HEK293 (cell line): ENCODE data around the gene SYNE3.

Experiments
- CTCF ChIA-PET: fragments of 350-600 bp; formaldehyde crosslinking; extraction: SDS; loops from one replicate; lab custom pipeline; 2021; ENCODE audit warnings: antibody characterized with exemption; lab: Yijun Ruan, JAX
- POLR2A ChIA-PET: fragments of 300-600 bp; formaldehyde crosslinking; extraction: SDS; loops from one replicate; lab custom pipeline; 2020; ENCODE audit warnings: antibody characterized with exemption, inconsistent platforms; lab: Yijun Ruan, JAX
- H3K27ac ChIP-seq: fragments of 200-500 bp; sonication (Bioruptor generic); 2 replicates; pipeline ENCODE4 v1.5.1; 2014; ENCODE audit warnings: low read depth, low read length, control low read depth, inconsistent platforms; ENCODE audit errors: extremely low read depth
- H3K36me3 ChIP-seq, 2 experiments: fragments of 200-500 bp in 1 of 2; sonication (Bioruptor generic) in 1 of 2; 1 replicate in 1 of 2; 2 replicates in 1 of 2; pipeline ENCODE4 v1.5.1; 2014 to 2017; ENCODE audit warnings: inconsistent platforms in 2 of 2, low read length in 2 of 2; ENCODE audit not compliant: control insufficient read depth in 2 of 2, insufficient read depth in 1 of 2
- H3K4me1 ChIP-seq: fragments of 200-500 bp; sonication (Bioruptor generic); 2 replicates; pipeline ENCODE4 v1.5.1; 2014; ENCODE audit warnings: mild to moderate bottlenecking, low read length, inconsistent platforms; ENCODE audit not compliant: control insufficient read depth, insufficient read depth
- H3K4me3 ChIP-seq: 2 replicates; pipeline ENCODE4 v1.5.1; 2011; ENCODE audit warnings: low read depth, mild to moderate bottlenecking, control low read depth, low read length, moderate library complexity
- H3K9me3 ChIP-seq: fragments of 200-500 bp; sonication (Bioruptor generic); 2 replicates; pipeline ENCODE4 v1.5.1; 2014; ENCODE audit warnings: low read depth, low read length, inconsistent platforms; ENCODE audit not compliant: control insufficient read depth, insufficient read depth
- BCL11A ChIP-seq: fragments of 450-650 bp; formaldehyde crosslinking; IDR thresholded peaks from 2 replicates; pipeline ENCODE4 v1.5.1; 2016; ENCODE audit warnings: low read depth, missing biosample characterization, missing genetic modification characterization
- KLF17 ChIP-seq: fragments of 450-650 bp; formaldehyde crosslinking; IDR thresholded peaks from 2 replicates; pipeline ENCODE4 v1.5.1; 2016; ENCODE audit warnings: missing biosample characterization, missing genetic modification characterization
- SALL2 ChIP-seq: fragments of 450-650 bp; formaldehyde crosslinking; IDR thresholded peaks from 2 replicates; pipeline ENCODE4 v1.5.0; 2017; ENCODE audit warnings: missing biosample characterization, mild to moderate bottlenecking, missing genetic modification characterization, borderline replicate concordance
- TSHZ1 ChIP-seq: fragments of 450-650 bp; formaldehyde crosslinking; IDR thresholded peaks from 2 replicates; pipeline ENCODE4 v1.5.1; 2016; ENCODE audit warnings: missing biosample characterization, missing genetic modification characterization, borderline replicate concordance
- ZBTB17 ChIP-seq: fragments of 450-650 bp; formaldehyde crosslinking; IDR thresholded peaks from 2 replicates; pipeline ENCODE4 v1.5.1; 2016; ENCODE audit warnings: missing biosample characterization, missing genetic modification characterization
- ZNF26 ChIP-seq: fragments of 450-650 bp; formaldehyde crosslinking; IDR thresholded peaks from 2 replicates; pipeline ENCODE4 v1.5.1; 2016; ENCODE audit warnings: missing biosample characterization, missing genetic modification characterization
- ZNF280C ChIP-seq: fragments of 450-650 bp; formaldehyde crosslinking; IDR thresholded peaks from 2 replicates; pipeline ENCODE4 v1.5.1; 2016; ENCODE audit warnings: missing biosample characterization, missing genetic modification characterization
- ZNF280D ChIP-seq: fragments of 450-650 bp; formaldehyde crosslinking; IDR thresholded peaks from 2 replicates; pipeline ENCODE4 v1.5.1; 2016; ENCODE audit warnings: missing biosample characterization, missing genetic modification characterization
- ZNF292 ChIP-seq: fragments of 450-650 bp; formaldehyde crosslinking; IDR thresholded peaks from 2 replicates; pipeline ENCODE4 v1.5.1; 2016; ENCODE audit warnings: low read depth, missing biosample characterization, missing genetic modification characterization, borderline replicate concordance
- ZNF341 ChIP-seq: fragments of 450-650 bp; formaldehyde crosslinking; IDR thresholded peaks from 2 replicates; pipeline ENCODE4; 2016; ENCODE audit warnings: low read depth, missing biosample characterization, missing genetic modification characterization
- ZNF660 ChIP-seq: fragments of 450-650 bp; IDR thresholded peaks from 2 replicates; pipeline ENCODE4 v1.5.1; 2018; ENCODE audit warnings: missing biosample characterization, mild to moderate bottlenecking, missing genetic modification characterization
- ZNF664 ChIP-seq: fragments of 450-650 bp; formaldehyde crosslinking; IDR thresholded peaks from 2 replicates; pipeline ENCODE4 v1.5.1; 2016; ENCODE audit warnings: missing biosample characterization, missing genetic modification characterization
- ZNF707 ChIP-seq: fragments of 450-650 bp; formaldehyde crosslinking; IDR thresholded peaks from 2 replicates; pipeline ENCODE4 v1.5.1; 2016; ENCODE audit warnings: missing biosample characterization, missing genetic modification characterization
- ZNF747 ChIP-seq: fragments of 450-650 bp; formaldehyde crosslinking; IDR thresholded peaks from 2 replicates; pipeline ENCODE4 v1.5.1; 2016; ENCODE audit warnings: missing biosample characterization, missing genetic modification characterization
- ZSCAN23 ChIP-seq: fragments of 450-650 bp; formaldehyde crosslinking; IDR thresholded peaks from 2 replicates; pipeline ENCODE4 v1.5.1; 2016; ENCODE audit warnings: missing biosample characterization, missing genetic modification characterization

The SYNE3 gene

GRCh38 chr14:95523051-95523814 is 6.8 kb upstream of the SYNE3 start:
- Histone ChIP-seq H3K36me3 (no peaks in the 10 kb centered on the region), H3K27ac (no peak overlapping the region), H3K4me3 (no peak overlapping the region), H3K4me1 (peaks cover 5% of the 10 kb centered on the region; the same call in 1 of the 2 replicates), H3K9me3 (no peaks in the 10 kb centered on the region)
- POLR2A ChIA-PET = no interaction called here
- TF ChIP-seq ZNF280D (tag by site-specific recombination) = no peak
- peak; percentile 86 for TF ChIP-seq ZBTB17 (tag by site-specific recombination)
- CTCF ChIA-PET = interaction anchor here (0.7 to 7.2 kb wide), 3 partner anchors 46 to 80 kb away, joined by 4 to 104 read pairs (median 6); no protein-coding TSS in a partner anchor

- TF ChIP-seq ZNF707 (no peak), ZNF341 (tag by site-specific recombination) (no peak), ZNF664 (tag by site-specific recombination) (no peak)
- peaks cover 5% of the 10 kb centered on the region; the same call in 1 of the 2 replicates for H3K4me1 ChIP-seq
- ChIA-PET POLR2A (no interaction called here), CTCF (interaction anchor here (0.7 to 1.8 kb wide), 2 partner anchors 45 to 70 kb away, joined by 4 to 6 read pairs; no protein-coding TSS in a partner anchor)
- no peak overlapping the region for H3K4me3 ChIP-seq
- H3K9me3 ChIP-seq = no peaks in the 10 kb centered on the region
- H3K27ac ChIP-seq = no peak overlapping the region
- no peaks in the 10 kb centered on the region for H3K36me3 ChIP-seq
Measured at GRCh38 chr14:95522556-95522955, 6.1 kb upstream of the SYNE3 start.

- H3K4me3 ChIP-seq = no peak overlapping the region
- TF ChIP-seq ZNF26 (tag by site-specific recombination) (no peak), ZNF660 (tag by site-specific recombination) (no peak), ZNF292 (no peak), ZNF280C (tag by site-specific recombination) (no peak), ZNF747 (tag by site-specific recombination) (no peak), SALL2 (tag by site-specific recombination) (no peak), KLF17 (tag by site-specific recombination) (no peak), TSHZ1 (tag by site-specific recombination) (no peak), BCL11A (tag by site-specific recombination) (no peak), ZSCAN23 (no peak)
- H3K4me1 ChIP-seq = peaks cover 9% of the 10 kb centered on the region
- ChIA-PET CTCF (no interaction called here), POLR2A (no interaction called here)
- no peaks in the 10 kb centered on the region for H3K36me3 ChIP-seq
- no peak overlapping the region for H3K27ac ChIP-seq
- H3K9me3 ChIP-seq = no peaks in the 10 kb centered on the region
Measured at GRCh38 chr14:95522116-95522515, 5.7 kb upstream of the SYNE3 start.
